ENCODE measurements around the gene TPM2.

TPM2 gene

GRCh38 chr9:35691757-35692301 lies 2.1 kb upstream of the TPM2 start:
- DNase-seq = peak; percentile 15

GRCh38 chr9:35691334-35691650 lies 1.6 kb upstream of the TPM2 start:
- no peak for DNase-seq

- DNase-seq = peak; percentile 59
Observed at GRCh38 chr9:35690614-35691333, 1.0 kb upstream of the TPM2 start.

GRCh38 chr9:35690294-35690613 lies 529 bp upstream of the TPM2 start:
- peak; percentile 23 for DNase-seq

GRCh38 chr9:35688558-35689541 lies 875 bp downstream of the TPM2 start:
- peak; percentile 33 for DNase-seq

GRCh38 chr9:35687972-35688557 lies 1.7 kb downstream of the TPM2 start:
- DNase-seq = no peak

- DNase-seq = no peak
Observed at GRCh38 chr9:35687306-35687705, 2.4 kb downstream of the TPM2 start.

- DNase-seq = peak; percentile 19
Observed at GRCh38 chr9:35686222-35687203, 3.2 kb downstream of the TPM2 start.

- no peak for DNase-seq
Observed at GRCh38 chr9:35685506-35685905, 4.2 kb downstream of the TPM2 start.

- no peak for DNase-seq
Observed at GRCh38 chr9:35684921-35685320, 4.8 kb downstream of the TPM2 start.

- DNase-seq = peak; percentile 30
Observed at GRCh38 chr9:35683323-35683722, 6.4 kb downstream of the TPM2 start.

- no peak for DNase-seq
Observed at GRCh38 chr9:35682520-35683315, 7.0 kb downstream of the TPM2 start.

GRCh38 chr9:35682051-35682450 lies 7.7 kb downstream of the TPM2 start:
- DNase-seq = no peak

GRCh38 chr9:35681341-35682002 lies 8.3 kb downstream of the TPM2 start:
- DNase-seq = no peak

- DNase-seq = no peak
Observed at GRCh38 chr9:35680331-35681105, 9.2 kb downstream of the TPM2 start.

GRCh38 chr9:35679766-35680330 lies 9.9 kb downstream of the TPM2 start:
- no peak for DNase-seq

- no peak for DNase-seq
Observed at GRCh38 chr9:35679091-35679490, 10.6 kb downstream of the TPM2 start.

GRCh38 chr9:35675732-35676392 lies 13.9 kb downstream of the TPM2 start:
- DNase-seq = peak; percentile 38

GRCh38 chr9:35675204-35675603 lies 14.5 kb downstream of the TPM2 start:
- peak; percentile 15 for DNase-seq
